Adrenal gland (tissue), 12 donors: ENCODE results near the gene CRHR1. TPM values are rescaled to one million over a fixed set of nuclear protein-coding genes. Genes with fewer than 3 reads are reported as not detected.

Experiments used
- DNase-seq, 7 donors: peaks; one replicate each; pipeline ENCODE4 v3.0.0-alpha.2; 2019 to 2020
- H3K27ac ChIP-seq, 5 donors: fragments of 200-600 bp; sonication (generic) in 4 of 5; 1 replicate in 3 of 5; 2 replicates in 2 of 5; pipeline versions ENCODE4 v1.5.1 to v1.8.0; 2016 to 2020; ENCODE audit warnings: mild to moderate bottlenecking in 1 of 5
- H3K27me3 ChIP-seq: fragments of 200-600 bp; 2 replicates; pipeline ENCODE4 v1.8.0; 2021
- H3K36me3 ChIP-seq, 2 donors: fragments of 200-600 bp; replicated peaks in 1 of 2; 1 replicate in 1 of 2; 2 replicates in 1 of 2; pipeline versions ENCODE4 v1.5.1 to v1.8.0; 2018 to 2022
- H3K4me1 ChIP-seq, 2 donors: fragments of 200-600 bp; replicated peaks in 1 of 2; 1 replicate in 1 of 2; 2 replicates in 1 of 2; pipeline versions ENCODE4 v1.5.1 to v1.8.0; 2018 to 2021
- H3K4me3 ChIP-seq, 4 donors: fragments of 200-600 bp; sonication (generic) in 3 of 4; one replicate each; pipeline ENCODE4 v1.5.1; 2016 to 2018
- H3K9me3 ChIP-seq, 3 donors: fragments of 200-600 bp; sonication (generic) in 1 of 3; replicated peaks in 1 of 3; 1 replicate in 2 of 3; 2 replicates in 1 of 3; pipeline versions ENCODE4 v1.5.1 to v1.8.0; 2016 to 2021
- POLR2A ChIP-seq, 2 donors: fragments of 450-650 bp; IDR thresholded peaks; one replicate each; pipeline ENCODE4 v1.6.1; 2017; ENCODE audit warnings: antibody characterized with exemption in 2 of 2, mild to moderate bottlenecking in 2 of 2, moderate library complexity in 1 of 2
- WGBS, 4 donors: extraction: QIAGEN DNeasy Blood & Tissue Kit in 2 of 4; methylation state at CpG; one replicate each; pipeline versions ENCODE4 v1.1.5 to v1.1.7; 2013 to 2017; 5-methylcytosine and 5-hydroxymethylcytosine counted together
- intact Hi-C, 2 donors: fragments of 100-400 bp; cut with DNase I; formaldehyde crosslinking; loops; one replicate each; pipeline versions ENCODE4 v1.14.1 to v1.15.0; 2022 to 2023
- polyA plus RNA-seq, 3 donors: library from polyadenylated mRNA; stranded (reverse); fragments of 200-250 nt in 2 of 3; fragments of 350-450 nt in 1 of 3; fragmentation: Illumina TruSeq in 1 of 3; extraction: RNeasy Lipid Tissue Mini Kit (QIAGEN cat#74804) in 1 of 3; gene quantifications; one replicate each; pipeline ENCODE4 v1.2.3, GENCODE V29; 2013 to 2014
- total RNA-seq, 9 donors: library from RNA; depleted of rRNA in 4 of 9; stranded (reverse); fragments of >200 nt in 4 of 9; fragments of 120-200 nt in 1 of 9; fragmentation: NEBNext Ultra II Directional in 1 of 9; extraction: Animal tissue kit (Norgen Biotek cat#: 25700) in 1 of 9; gene quantifications; one replicate each; pipeline versions ENCODE4 v1.1.0 to v1.2.4, GENCODE V29; 2013 to 2023
- TF ChIP-seq, protein P1 (sequence below), 6 experiments: fragments of 450-650 bp in 4 of 6; fragments of 200-600 bp in 2 of 6; sonication (generic) in 1 of 6; IDR thresholded peaks; 1 replicate in 5 of 6; 2 replicates in 1 of 6; pipeline versions ENCODE4 v1.5.1 to v1.8.0; 2016 to 2021; ENCODE audit warnings: antibody characterized with exemption in 6 of 6, mild to moderate bottlenecking in 2 of 6, moderate library complexity in 1 of 6
- donor health status: healthy with polysubstance abuse.
- donor health status: Bipolar disorder and iron deficiency.
- donor health status: DM: yes; HTN: yes; CAD: no.
- donor health status: DM: no; HTN: no; CAD: no.
- donor health status: DM: no; HTN: no; CAD: no.
- donor health status: DM: yes; HTN: yes; CAD: no.

CRHR1 gene
- total and polyA plus RNA-seq, 12 donors: 0.27 TPM; not detected in 11

DNA sequence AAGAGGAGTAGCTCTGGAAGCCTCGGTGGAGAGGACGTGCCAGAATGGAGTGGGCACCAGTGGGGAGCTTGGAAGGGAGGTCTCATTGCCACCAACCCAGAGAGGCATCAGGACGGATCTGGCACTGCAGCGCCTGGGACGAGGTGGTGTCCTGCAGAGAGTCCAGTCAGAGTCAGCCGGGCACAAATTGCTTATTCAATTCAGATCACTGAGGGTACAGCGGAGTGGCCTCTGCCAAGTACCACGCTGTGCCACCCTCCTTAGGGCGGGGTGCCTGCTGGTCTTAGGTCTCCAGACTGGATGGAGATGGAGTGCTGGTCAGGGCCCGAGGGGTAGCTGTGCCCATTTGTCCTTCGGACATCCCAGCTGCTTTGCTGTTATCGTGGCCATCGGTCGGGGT, 41.7 kb downstream of the CRHR1 start:
- H3K9me3 ChIP-seq: no peaks in the 10 kb centered on the region
- intact Hi-C loops: no loop called here
- TF ChIP-seq, protein P1, sequence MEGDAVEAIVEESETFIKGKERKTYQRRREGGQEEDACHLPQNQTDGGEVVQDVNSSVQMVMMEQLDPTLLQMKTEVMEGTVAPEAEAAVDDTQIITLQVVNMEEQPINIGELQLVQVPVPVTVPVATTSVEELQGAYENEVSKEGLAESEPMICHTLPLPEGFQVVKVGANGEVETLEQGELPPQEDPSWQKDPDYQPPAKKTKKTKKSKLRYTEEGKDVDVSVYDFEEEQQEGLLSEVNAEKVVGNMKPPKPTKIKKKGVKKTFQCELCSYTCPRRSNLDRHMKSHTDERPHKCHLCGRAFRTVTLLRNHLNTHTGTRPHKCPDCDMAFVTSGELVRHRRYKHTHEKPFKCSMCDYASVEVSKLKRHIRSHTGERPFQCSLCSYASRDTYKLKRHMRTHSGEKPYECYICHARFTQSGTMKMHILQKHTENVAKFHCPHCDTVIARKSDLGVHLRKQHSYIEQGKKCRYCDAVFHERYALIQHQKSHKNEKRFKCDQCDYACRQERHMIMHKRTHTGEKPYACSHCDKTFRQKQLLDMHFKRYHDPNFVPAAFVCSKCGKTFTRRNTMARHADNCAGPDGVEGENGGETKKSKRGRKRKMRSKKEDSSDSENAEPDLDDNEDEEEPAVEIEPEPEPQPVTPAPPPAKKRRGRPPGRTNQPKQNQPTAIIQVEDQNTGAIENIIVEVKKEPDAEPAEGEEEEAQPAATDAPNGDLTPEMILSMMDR (IDR thresholded peaks at IDR 0.05): no peak
- no peak for TF ChIP-seq POLR2A (IDR thresholded peaks at IDR 0.05)
- no peak overlapping the region for H3K4me3 ChIP-seq
- WGBS, 4 donors: 76 to 90% (median 84%) methylated on average over 5 to 14 of the region's 14 CpGs
- no peak overlapping the region for H3K27ac ChIP-seq
- H3K27me3 ChIP-seq: no peaks in the 10 kb centered on the region
- no peak for DNase-seq
- no peaks in the 10 kb centered on the region for H3K4me1 ChIP-seq
- no peaks in the 10 kb centered on the region for H3K36me3 ChIP-seq

DNA sequence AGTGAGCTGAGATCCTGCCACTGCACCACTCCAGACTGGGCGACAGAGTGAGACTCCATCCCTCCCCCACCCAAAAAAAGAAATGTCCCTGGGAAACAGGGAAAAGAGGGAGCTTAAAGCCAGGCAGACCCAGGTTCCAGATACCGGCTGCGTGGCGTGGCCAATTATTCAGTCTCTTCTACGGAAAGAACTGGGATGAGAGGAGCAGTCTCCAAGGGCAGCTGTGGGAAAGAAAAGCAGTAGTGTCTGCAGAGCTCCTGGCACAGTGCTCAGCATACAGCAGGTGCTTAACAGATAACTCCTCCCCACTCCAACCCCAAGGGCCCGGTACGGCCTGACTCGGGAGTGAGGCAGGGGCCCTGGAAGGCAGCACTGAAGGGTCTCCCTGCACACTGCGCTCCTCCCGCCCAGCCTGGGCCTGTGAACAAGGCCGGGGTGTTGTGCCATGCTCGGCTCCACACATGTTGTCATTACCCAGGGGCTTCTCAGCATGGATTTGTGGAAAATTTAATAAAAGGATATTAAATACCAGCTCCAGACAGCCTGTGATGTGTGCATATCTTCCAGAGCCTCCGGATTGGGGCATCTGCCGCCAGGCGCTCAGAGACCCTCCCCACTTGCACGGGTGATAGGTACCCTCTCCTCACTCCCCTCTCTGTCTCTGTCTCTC, 42.9 kb downstream of the CRHR1 start:
- no peak overlapping the region for H3K27ac ChIP-seq
- H3K36me3 ChIP-seq: no peaks in the 10 kb centered on the region
- H3K27me3 ChIP-seq: no peaks in the 10 kb centered on the region
- H3K4me1 ChIP-seq: no peaks in the 10 kb centered on the region
- no peak overlapping the region for H3K4me3 ChIP-seq
- WGBS, 4 donors: 80 to 88% (median 85%) methylated on average over 14 to 16 of the region's 16 CpGs
- intact Hi-C loops: no loop called here
- no peaks in the 10 kb centered on the region for H3K9me3 ChIP-seq
- DNase-seq: no peak
- TF ChIP-seq POLR2A (IDR thresholded peaks at IDR 0.05): no peak
- TF ChIP-seq, protein P1 (IDR thresholded peaks at IDR 0.05): no peak

DNA sequence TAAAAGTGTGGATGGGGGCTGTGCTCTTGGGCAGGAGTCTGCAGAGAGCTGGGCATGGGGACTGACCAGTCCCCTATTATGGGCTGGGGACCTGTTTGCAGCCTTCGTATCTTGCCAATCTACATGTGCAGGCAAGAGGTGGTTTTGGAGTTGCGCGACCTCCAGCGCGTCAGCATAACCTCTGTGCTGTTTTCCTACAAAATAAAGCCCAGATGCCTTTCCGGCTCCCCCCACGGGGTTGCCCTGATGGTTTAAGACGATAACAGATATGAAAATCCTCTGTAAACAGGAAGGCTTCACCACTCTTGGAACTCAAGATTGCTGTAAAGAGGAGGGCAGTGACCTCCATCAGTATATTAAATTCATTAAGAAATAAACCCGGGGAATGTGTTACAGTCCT, 44.1 kb downstream of the CRHR1 start:
- DNase-seq: no peak
- H3K4me1 ChIP-seq: no peaks in the 10 kb centered on the region
- WGBS, 4 donors: 59 to 68% (median 67%) methylated on average over 9 of the region's 9 CpGs
- H3K36me3 ChIP-seq: no peaks in the 10 kb centered on the region
- no peak overlapping the region for H3K4me3 ChIP-seq
- H3K27me3 ChIP-seq: no peaks in the 10 kb centered on the region
- intact Hi-C loops: no loop called here
- no peaks in the 10 kb centered on the region for H3K9me3 ChIP-seq
- TF ChIP-seq POLR2A (IDR thresholded peaks at IDR 0.05): no peak
- TF ChIP-seq, protein P1 (IDR thresholded peaks at IDR 0.05): no peak
- H3K27ac ChIP-seq: no peak overlapping the region

DNA sequence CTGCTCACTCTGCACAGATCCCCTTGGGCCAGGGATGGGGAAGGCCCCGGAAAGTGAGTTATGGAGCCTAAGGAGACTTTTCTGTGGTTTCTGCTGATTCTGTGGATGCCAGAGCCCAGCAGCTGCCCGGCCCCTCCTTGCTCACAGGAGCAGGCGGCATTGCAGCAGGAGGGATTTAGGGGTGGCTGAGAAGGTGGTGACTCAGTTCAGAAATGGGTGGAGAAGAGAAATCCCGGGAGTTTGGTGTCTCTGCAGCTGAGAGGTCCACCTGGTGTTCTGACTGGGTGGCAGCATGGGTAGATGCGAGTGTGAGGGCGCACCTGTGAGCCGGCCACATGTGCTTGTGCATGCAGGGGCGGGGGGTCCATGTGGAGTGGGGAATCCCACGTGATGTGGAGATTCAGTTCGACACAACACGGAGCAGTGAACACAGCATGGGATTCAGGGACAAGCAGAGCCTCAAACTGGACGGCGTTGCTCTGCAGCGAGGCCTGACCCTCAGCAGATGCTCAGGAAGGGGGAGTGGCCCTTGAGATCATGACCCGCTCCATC, 44.5 kb downstream of the CRHR1 start:
- no peaks in the 10 kb centered on the region for H3K9me3 ChIP-seq
- intact Hi-C loops: no loop called here
- H3K27me3 ChIP-seq: no peaks in the 10 kb centered on the region
- no peak overlapping the region for H3K4me3 ChIP-seq
- DNase-seq: no peak
- no peaks in the 10 kb centered on the region for H3K4me1 ChIP-seq
- WGBS, 4 donors: 57 to 77% (median 73%) methylated on average over 4 to 15 of the region's 15 CpGs
- no peak overlapping the region for H3K27ac ChIP-seq
- TF ChIP-seq POLR2A (IDR thresholded peaks at IDR 0.05): no peak
- TF ChIP-seq, protein P1 (IDR thresholded peaks at IDR 0.05): no peak
- H3K36me3 ChIP-seq: no peaks in the 10 kb centered on the region
